IMR-90 (cell line): Measurements from ENCODE around the gene ZNF473.
"Not testable (repeated sequence)": the region's sequence is repeated elsewhere in the genome, so short reads cannot be mapped to it uniquely, and the experiment has no call there.

Experiments
- BHLHE40 ChIP-seq: fragments of 150-350 bp; IDR thresholded peaks from 2 replicates; pipeline ENCODE4 v1.6.1; 2016; ENCODE audit warnings: mild to moderate bottlenecking, low read depth, low read length
- CHD1 ChIP-seq: IDR thresholded peaks from 2 replicates; pipeline ENCODE4 v1.6.1; 2012; ENCODE audit warnings: low read depth, low read length, improper control_type of control experiment
- ELK1 ChIP-seq: fragments of 150-350 bp; IDR thresholded peaks from 2 replicates; pipeline ENCODE4 v1.6.1; 2016; ENCODE audit warnings: low read depth, mild to moderate bottlenecking, low read length, moderate library complexity, borderline replicate concordance
- FOS ChIP-seq: fragments of 150-350 bp; IDR thresholded peaks from 2 replicates; pipeline ENCODE4 v1.6.1; 2016; ENCODE audit warnings: low read depth, low read length
- MAFK ChIP-seq: IDR thresholded peaks from 2 replicates; pipeline ENCODE4 v1.6.1; 2012; ENCODE audit warnings: low read depth, low read length, improper control_type of control experiment
- MXI1 ChIP-seq: IDR thresholded peaks from 2 replicates; pipeline ENCODE4 v1.6.1; 2012; ENCODE audit warnings: low read depth, mild to moderate bottlenecking, low read length, moderate library complexity, borderline replicate concordance
- NFE2L2 ChIP-seq: fragments of 150-350 bp; IDR thresholded peaks from 2 replicates; pipeline ENCODE4 v1.6.1; 2016; ENCODE audit warnings: low read depth, mild to moderate bottlenecking, low read length
- POLR2A ChIP-seq: IDR thresholded peaks from 2 replicates; pipeline ENCODE4 v1.6.1; 2012; ENCODE audit warnings: mild to moderate bottlenecking, low read depth, low read length
- RFX5 ChIP-seq: IDR thresholded peaks from 2 replicates; pipeline ENCODE4 v1.8.0; 2012; ENCODE audit warnings: low read depth, mild to moderate bottlenecking, low read length, moderate library complexity
- USF2 ChIP-seq: fragments of 150-350 bp; IDR thresholded peaks from 2 replicates; pipeline ENCODE4 v1.6.1; 2017; ENCODE audit warnings: mild to moderate bottlenecking, antibody characterized with exemption, low read length, low read depth
- TF ChIP-seq, protein P1 (sequence below): conservative IDR thresholded peaks from 2 replicates; pipeline ENCODE4 v1.5.1; 2012; ENCODE audit warnings: mild to moderate bottlenecking, low read depth, low read length, improper control_type of control experiment

- TF ChIP-seq, protein P1, sequence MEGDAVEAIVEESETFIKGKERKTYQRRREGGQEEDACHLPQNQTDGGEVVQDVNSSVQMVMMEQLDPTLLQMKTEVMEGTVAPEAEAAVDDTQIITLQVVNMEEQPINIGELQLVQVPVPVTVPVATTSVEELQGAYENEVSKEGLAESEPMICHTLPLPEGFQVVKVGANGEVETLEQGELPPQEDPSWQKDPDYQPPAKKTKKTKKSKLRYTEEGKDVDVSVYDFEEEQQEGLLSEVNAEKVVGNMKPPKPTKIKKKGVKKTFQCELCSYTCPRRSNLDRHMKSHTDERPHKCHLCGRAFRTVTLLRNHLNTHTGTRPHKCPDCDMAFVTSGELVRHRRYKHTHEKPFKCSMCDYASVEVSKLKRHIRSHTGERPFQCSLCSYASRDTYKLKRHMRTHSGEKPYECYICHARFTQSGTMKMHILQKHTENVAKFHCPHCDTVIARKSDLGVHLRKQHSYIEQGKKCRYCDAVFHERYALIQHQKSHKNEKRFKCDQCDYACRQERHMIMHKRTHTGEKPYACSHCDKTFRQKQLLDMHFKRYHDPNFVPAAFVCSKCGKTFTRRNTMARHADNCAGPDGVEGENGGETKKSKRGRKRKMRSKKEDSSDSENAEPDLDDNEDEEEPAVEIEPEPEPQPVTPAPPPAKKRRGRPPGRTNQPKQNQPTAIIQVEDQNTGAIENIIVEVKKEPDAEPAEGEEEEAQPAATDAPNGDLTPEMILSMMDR = not testable (repeated sequence)
- TF ChIP-seq BHLHE40, MAFK, POLR2A, RFX5, FOS, MXI1, ELK1, USF2, CHD1, NFE2L2: not testable (repeated sequence)
Observed at GRCh38 chr19:50051228-50051895, 25.6 kb downstream of the ZNF473 start.
